Stimulated activated CD4-positive, alpha-beta T cell treated with anti-CD3 and anti-CD28 coated beads, Interleukin-1b, Interleukin-23, amount 100 ng/mL, for 48 hours (primary cell): ENCODE results near the gene PSMD2.
A peak's percentile ranks its signal among the peaks of the same experiment; 100 is the strongest.
"Not testable (repeated sequence)": the region's sequence is repeated elsewhere in the genome, so short reads cannot be mapped to it uniquely, and the experiment has no call there.

Experiments used
- DNase-seq: peaks from one replicate; pipeline ENCODE4 v3.0.0-alpha.2; 2020

The PSMD2 gene

GRCh38 chr3:184298759-184299487 lies at the start of gene PSMD2:
TSS of gene PSMD2 (plus strand) at chr3:184299241. CDS start at chr3:184299267, 26 bp downstream.
- DNase-seq = peak; percentile 98

DNA sequence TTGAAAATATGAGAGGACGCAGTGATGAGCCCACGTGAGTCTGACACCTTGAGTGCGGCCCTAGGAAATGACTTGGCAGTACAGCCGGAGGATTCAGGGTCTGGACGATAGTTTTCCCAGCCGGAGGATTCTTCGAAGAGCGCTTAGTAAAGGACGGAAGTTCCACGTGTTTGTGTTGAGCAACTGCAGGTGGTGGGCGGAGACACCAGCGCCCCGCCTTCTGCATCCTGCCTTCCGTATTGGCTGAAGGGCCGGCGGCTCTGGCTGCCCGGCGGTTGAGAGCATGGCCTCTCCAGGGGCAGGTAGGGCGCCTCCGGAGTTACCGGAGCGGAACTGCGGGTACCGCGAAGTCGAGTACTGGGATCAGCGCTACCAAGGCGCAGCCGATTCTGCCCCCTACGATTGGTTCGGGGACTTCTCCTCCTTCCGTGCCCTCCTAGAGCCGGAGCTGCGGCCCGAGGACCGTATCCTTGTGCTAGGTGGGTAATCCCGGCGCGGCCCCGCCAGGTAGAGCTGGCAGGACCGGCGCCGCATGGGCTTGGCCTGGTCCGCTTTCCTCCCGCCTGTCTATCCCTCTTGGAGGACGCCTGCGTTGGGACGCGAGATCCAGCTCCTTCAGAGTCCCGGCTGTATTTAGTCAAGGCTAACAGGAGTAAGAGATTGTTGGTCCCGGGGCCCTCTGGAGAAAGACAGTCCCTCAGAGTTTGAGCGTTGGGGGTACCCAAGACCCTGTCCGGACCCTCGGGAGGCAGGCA lies 49.5 kb upstream of the PSMD2 start, which contains the start of gene EEF1AKMT4:
TSS of gene EEF1AKMT4 (plus strand) at position 261 of the 755 bp plus-strand sequence. CDS start at position 284, 23 bp downstream.
- DNase-seq = peak; percentile 98

DNA sequence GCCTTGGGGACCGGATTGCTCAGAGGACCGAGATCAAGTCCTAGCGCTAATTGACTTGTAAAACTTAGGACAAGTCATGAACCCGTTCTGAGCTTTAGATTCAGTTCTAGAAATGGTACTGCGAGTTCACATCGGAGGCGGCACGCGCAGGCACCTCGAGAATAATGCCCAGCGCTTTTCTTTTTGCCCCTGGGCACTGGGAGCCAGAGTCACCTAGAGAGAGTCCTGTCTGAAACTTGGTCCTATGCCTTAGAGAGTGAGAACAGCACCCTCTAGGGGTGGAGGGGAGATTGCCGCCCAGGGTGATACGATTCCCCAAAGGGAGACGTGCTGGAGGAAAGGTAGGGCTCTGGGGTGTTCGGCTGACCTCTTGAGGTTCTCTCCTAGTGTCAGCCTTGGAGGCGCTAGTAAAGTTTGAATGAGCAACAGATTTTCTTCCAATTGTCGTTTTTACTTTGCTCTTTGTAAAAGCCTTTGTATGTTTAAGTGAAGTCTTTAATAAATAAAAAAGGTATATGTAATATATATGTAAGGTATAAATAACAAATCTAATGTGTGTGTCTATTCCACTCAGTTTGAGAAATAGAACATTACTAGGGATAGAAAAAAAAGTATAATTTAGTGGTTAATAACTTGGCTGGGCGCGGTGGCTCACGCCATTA lies 48.7 kb upstream of the PSMD2 start:
- DNase-seq = peak; percentile 91

- peak; percentile 52 for DNase-seq
These were observed 43.6 kb upstream of the PSMD2 start for GRCh38 chr3:184255291-184256039.

GRCh38 chr3:184257083-184257915 lies 41.7 kb upstream of the PSMD2 start:
- no peak for DNase-seq

DNA sequence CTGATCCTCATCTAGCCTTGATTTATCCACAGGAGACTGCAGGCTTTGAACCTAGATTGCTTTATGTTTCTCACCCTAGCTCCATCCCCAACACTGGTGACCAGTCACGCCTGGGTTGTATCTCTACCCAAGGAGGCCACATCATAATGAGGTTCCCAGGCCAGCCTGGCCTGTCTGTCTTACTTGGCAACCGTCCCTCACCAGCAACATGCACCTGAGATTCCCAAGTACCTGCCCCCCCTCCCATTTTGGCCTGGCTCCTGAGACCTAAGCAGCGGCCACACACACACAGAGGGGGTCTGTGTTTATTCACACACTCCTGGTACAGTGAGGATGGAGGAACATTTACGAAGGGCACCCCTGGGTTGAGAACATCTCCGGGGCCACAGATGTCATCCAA lies 40.1 kb upstream of the PSMD2 start:
- no peak for DNase-seq

- DNase-seq = no peak
These were observed 39.6 kb upstream of the PSMD2 start for GRCh38 chr3:184259396-184259877.

GRCh38 chr3:184259878-184260723 lies 38.9 kb upstream of the PSMD2 start:
- no peak for DNase-seq

- DNase-seq = no peak
These were observed 38.2 kb upstream of the PSMD2 start for GRCh38 chr3:184260724-184261269.

DNA sequence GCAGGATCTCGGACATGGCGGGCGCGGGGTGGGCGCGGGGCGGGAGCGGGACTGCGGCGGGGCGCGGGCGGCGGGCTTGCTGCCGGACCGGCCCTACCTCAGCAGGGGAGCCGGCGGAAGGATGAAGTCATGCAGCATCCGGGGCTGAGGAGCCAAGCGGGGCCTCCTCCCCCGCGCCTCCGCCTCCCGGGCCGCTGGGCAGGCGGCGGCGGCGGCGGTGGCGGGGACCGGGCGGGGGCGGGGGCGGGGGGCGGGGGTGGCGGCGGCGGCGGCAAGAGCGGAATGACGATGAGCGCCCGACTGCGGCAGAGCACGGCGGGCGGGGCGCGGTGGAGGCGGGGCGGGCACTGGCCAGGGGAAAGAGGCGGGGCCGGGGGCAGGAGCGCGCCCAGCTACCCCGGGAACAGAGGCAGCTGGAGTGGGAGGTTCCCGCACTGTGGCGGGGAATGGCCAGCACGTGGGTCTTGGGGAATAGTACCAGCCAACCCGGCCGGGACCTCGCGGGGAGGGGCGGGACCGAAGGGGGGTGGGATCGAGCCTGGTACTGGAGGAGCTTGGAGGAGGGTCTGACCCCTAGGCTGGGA lies 37.7 kb upstream of the PSMD2 start, which contains the start of gene CAMK2N2:
TSS of gene CAMK2N2 (minus strand) at position 284 of the 584 bp plus-strand sequence. CDS start at position 16, 268 bp downstream.
- peak; percentile 30 for DNase-seq

DNA sequence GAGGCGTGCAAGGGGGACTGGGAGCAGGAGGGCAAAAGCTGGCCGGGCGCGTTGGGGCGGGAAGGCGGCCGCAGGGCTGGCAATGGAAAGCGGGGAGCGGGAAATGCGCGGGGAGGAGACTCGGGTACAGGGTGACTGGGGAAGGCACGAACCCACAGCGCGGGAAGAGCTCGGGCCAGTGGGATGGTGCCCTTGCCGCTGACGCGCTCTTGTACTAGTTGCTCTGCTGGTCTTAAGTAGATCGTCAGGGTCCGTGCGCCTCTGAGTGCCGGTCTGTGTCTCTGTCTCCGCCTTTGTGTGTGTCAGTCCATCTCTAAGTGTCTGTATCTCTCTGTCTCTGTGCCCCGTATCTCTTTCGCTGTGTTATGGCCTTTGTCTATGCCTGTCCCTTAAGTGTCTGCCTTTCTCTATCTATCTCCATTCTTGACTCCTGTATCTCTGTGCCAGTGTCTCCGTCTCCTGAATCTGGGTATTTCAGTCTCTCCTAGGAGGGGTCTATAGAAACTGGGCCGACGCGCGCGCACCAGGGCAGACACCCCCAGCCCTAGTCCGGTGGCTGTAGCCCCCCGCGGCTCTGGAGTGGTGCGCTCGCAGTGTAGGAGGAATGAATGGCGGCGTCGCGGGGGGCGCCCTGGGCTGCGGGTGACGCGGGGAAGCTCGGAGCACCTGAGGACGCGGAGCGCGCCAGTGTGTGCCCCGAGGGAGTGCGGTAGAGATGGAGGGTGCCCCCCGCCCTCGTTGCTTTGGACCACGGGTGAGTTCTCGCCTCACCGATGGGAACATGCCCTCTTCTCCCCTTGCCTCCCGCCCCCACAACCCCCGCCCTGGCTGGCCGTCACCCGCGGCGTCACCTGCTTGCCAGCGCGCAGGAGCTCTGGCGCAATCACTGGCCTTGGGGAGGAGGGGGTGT lies 36.9 kb upstream of the PSMD2 start:
- DNase-seq = peak; percentile 29

GRCh38 chr3:184262764-184263179 lies 36.3 kb upstream of the PSMD2 start:
- DNase-seq = no peak

GRCh38 chr3:184267249-184267648 lies 31.8 kb upstream of the PSMD2 start:
- not testable (repeated sequence) for DNase-seq

DNA sequence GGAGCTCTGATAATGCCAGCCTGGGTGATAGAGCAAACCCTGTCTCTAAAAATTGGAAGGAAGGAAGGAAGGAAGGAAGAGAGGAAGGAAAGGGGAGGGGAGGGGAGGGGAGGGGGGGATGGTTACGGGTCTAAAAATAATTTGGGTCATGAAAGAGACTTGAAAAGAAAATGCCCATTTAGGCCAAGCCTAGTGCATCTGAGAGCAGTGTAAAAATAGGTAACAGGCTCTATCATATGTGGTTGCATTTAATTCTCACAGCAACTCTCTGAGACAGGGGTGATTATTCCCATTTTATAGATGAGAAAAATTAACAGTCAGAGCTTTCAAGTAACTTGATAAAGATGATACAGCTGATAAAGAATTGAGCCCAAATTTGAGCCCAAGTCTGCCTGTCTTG lies 26.8 kb upstream of the PSMD2 start:
- no peak for DNase-seq

- no peak for DNase-seq
These were observed 23.7 kb upstream of the PSMD2 start for GRCh38 chr3:184275381-184275701.

DNA sequence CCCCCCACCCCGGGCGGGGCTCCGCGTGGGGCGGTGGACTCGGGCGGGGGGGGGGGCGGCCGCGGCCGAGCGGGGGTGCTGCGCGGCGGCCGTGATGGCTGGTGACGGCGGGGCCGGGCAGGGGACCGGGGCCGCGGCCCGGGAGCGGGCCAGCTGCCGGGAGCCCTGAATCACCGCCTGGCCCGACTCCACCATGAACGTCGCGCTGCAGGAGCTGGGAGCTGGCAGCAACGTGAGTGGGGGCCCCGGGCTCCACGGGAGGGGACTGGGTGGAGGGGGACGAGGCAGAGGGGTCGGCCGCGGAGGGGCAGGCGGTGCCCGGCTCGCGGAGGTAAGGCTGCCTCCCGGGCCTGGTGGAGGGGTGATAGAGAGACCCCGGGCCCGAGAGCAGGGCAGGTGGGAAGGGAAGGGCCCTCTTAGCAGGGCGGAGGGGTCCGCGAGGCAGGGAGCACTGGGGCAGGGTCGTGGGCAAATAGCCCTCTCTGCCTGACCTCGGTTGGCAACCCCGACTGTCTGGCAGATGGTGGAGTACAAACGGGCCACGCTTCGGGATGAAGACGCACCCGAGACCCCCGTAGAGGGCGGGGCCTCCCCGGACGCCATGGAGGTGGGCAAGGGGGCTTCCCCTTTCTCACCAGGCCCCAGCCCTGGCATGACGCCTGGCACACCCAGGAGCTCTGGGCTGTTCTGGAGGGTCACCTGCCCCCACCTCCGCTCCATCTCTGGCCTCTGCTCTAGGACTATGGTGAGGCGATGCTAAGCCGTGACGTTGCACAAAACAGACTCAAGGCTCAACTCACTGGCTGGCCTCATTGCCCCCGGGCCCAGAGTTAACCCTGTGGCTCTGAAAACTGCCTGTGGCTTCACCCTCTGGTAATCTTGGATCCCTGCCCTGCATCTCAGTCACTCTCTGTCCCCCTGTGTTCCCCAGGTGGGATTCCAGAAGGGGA lies 22.8 kb upstream of the PSMD2 start, which contains the start of gene ECE2:
TSS of gene ECE2 (plus strand) at position 62 of the 950 bp plus-strand sequence. CDS start at position 194, 132 bp downstream.
- DNase-seq = no peak

- DNase-seq = no peak
These were observed 21.7 kb upstream of the PSMD2 start for GRCh38 chr3:184277366-184277765.
